Upper lobe of left lung (tissue), 4 donors: ENCODE results near the gene LHX4.

Experiments used
- POLR2A ChIP-seq, 4 donors: fragments of 450-650 bp; IDR thresholded peaks; one replicate each; pipeline ENCODE4 v1.5.1; 2016 to 2017; ENCODE audit warnings: antibody characterized with exemption in 4 of 4, mild to moderate bottlenecking in 2 of 4
- POLR2AphosphoS5 ChIP-seq, 2 donors: sonication (generic); formaldehyde crosslinking; IDR thresholded peaks; one replicate each; pipeline ENCODE4 v1.5.1; 2017; ENCODE audit warnings: antibody characterized with exemption in 2 of 2
- TF ChIP-seq, protein P1 (sequence below), 6 experiments: fragments of 450-650 bp in 4 of 6; fragments of 200-600 bp in 2 of 6; sonication (generic) in 2 of 6; IDR thresholded peaks; one replicate each; pipeline ENCODE4 v1.5.1; 2016 to 2019; ENCODE audit warnings: antibody characterized with exemption in 6 of 6

DNA sequence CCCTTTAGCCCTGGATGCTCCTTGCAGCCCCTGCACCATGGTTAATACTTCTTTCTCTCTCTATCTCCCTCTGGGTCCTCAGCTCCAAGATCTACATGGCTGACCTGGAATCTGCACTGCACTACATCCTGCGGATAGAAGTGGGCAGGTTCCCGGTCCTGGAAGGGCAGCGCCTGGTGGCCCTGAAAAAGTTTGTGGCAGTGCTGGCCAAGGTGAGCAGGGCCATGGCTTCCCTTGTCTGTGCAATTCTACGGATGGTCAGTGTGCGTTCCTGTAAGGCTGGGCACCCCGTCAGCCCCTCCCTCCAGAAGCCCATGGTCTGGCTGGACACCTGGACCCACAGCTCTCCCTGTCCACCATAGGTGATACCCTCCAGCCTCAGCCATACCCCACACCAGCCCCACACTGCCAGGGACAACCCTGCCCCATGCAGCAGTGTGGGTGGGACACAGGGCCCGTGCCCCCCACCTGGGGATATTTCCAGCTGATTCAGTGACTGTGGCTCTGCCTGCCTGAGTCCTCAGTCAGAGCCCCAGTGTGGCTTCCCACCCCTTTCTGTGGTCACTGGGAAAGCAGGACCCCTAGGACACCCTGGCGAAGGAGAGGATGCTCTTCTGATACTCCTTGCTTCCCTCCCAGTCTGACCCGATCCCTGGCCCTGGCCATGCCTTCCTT is 44.0 kb upstream of the LHX4 start:
- TF ChIP-seq POLR2A (IDR thresholded peaks at IDR 0.05) (no peak), POLR2AphosphoS5 (IDR thresholded peaks at IDR 0.05) (no peak)
- TF ChIP-seq, protein P1, sequence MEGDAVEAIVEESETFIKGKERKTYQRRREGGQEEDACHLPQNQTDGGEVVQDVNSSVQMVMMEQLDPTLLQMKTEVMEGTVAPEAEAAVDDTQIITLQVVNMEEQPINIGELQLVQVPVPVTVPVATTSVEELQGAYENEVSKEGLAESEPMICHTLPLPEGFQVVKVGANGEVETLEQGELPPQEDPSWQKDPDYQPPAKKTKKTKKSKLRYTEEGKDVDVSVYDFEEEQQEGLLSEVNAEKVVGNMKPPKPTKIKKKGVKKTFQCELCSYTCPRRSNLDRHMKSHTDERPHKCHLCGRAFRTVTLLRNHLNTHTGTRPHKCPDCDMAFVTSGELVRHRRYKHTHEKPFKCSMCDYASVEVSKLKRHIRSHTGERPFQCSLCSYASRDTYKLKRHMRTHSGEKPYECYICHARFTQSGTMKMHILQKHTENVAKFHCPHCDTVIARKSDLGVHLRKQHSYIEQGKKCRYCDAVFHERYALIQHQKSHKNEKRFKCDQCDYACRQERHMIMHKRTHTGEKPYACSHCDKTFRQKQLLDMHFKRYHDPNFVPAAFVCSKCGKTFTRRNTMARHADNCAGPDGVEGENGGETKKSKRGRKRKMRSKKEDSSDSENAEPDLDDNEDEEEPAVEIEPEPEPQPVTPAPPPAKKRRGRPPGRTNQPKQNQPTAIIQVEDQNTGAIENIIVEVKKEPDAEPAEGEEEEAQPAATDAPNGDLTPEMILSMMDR (IDR thresholded peaks at IDR 0.05) = no peak
